Myocyte (in vitro differentiated cells): Measurements from ENCODE around the gene PHAX. TPM values are rescaled to one million over a fixed set of nuclear protein-coding genes. Genes with fewer than 3 reads are reported as not detected.
"Not testable (repeated sequence)": the region's sequence is repeated elsewhere in the genome, so short reads cannot be mapped to it uniquely, and the experiment has no call there.

Experiments
- DNase-seq: peaks from one replicate; pipeline ENCODE4 v3.0.0-alpha.2; 2012; ENCODE audit warnings: low read depth
- total RNA-seq: library from RNA; depleted of rRNA; stranded (reverse); fragments of >200 nt; gene quantifications from 2 replicates; pipeline ENCODE4 v1.2.3, GENCODE V29; 2014

Gene PHAX
- total RNA-seq, 1 donor from 2014 or later, result 40.5 TPM

GRCh38 chr5:126603402-126603991 lies 2.8 kb downstream of the PHAX start:
- DNase-seq, result peak; percentile 15

DNA sequence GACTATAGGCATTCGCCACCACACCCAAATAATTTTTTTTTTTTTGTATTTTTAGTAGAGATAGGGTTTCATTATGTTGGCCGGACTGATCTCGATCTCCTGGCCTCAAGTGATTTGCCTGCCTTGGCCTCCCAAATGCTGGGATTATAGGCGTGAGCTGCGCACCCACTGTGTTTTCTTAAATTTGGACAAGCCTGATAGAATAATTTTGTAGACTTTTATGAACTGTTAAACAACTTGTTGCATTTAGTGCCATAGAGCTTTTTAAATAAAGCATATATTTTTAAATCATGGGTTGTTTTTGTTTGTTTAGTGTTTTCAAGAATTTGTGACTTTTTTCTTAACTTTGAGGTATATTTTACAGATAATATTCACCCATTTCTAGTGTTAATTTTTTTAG lies 4.8 kb downstream of the PHAX start:
- no peak for DNase-seq

DNA sequence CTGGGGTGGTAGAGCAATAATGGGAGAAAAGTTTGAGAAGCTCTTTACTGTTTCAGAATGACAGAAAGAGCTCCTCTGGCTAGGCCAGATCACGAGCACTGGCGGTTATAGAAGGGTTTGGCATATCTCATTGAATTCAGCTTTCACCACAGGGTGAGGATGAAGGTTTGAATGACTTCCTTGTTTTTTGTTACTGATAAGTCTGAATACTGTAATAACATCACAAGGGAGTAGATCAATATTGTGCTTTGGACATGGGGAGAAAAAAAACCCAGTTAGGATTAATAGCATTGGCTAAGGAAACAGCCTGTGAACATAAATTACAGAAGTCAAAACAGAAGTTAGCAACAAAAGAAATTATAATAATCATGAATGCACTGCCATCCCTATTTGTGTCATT lies 9.4 kb downstream of the PHAX start:
- DNase-seq, result no peak

GRCh38 chr5:126610616-126611015 lies 9.9 kb downstream of the PHAX start:
- DNase-seq, result no peak

- DNase-seq, result no peak
These were observed 13.3 kb downstream of the PHAX start for GRCh38 chr5:126613941-126614592.

DNA sequence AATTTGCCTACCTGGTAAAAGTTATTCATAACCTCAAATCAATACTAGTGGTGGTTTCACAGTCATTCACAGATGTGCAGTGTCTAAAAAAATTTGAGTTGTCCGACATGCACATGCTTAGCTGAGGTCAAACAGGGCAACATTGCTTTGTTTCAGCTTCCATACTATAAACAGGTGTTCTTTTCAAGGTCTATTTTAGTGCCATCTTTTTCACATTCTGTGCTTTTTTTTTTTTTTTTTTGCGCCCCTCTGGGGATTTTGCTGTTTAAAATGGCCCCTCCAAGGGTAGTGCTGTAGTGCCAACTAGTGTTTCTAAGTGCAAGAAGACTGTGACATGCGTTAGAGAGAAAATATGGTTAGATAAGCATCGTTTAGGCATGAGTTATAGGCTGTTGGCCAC lies 14.5 kb downstream of the PHAX start:
- DNase-seq, result peak; percentile 13

- not testable (repeated sequence) for DNase-seq
These were observed 16.9 kb downstream of the PHAX start for GRCh38 chr5:126617603-126618002.

DNA sequence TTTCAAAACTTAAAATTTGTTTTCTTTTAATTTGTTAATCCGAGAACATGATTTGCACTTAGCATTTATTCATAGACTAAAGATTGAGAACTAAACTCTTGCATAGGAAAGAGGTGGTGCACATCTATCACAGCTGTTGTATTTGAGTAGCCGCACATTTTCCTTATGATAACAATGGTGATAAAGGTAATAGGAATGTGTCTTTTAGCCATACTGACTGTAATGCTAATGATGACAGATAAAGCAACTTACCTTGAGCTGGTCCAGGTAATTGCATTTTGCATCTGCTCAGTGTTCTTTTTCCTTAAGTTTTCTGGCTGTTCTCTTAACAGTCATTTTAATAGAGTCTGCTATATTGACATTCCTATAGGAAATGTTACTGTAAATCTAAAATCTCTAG lies 19.0 kb downstream of the PHAX start:
- no peak for DNase-seq

DNA sequence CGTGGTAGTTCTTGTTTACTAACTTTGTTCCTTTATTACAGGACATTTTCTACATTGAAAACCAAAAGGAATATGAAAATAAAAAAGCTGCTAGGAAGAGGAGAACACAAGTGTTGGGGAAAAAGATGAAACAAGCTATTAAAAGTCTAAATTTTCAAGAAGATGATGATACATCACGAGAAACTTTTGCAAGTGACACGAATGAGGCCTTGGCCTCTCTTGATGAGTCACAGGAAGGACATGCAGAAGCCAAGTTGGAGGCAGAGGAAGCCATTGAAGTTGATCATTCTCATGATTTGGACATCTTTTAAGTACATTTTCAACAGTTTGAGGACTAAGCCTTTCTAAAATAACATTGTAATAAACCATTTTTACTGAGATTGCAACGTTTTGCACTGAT lies 23.8 kb downstream of the PHAX start:
- peak; percentile 77 for DNase-seq

DNA sequence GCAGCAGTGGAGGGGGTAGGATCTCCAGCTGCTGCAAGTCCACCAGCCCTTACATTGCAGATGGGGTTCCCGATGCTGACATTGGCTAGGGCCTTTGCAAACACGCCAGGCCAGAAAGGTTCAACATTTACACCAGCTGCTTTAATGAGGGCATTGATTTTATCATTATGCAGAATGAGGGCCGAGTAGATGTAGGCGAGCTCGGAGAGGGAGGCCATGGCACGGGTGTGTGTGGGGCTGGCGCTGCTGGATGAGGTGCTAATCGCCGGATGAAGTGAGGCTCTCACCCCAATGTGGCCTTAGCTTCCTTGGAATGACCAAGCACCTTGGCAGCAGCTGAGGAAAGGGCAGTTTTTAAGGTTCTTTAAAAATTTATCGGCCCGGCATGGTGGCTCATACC lies 27.4 kb downstream of the PHAX start:
- DNase-seq, result no peak

- no peak for DNase-seq
These were observed 31.2 kb downstream of the PHAX start for GRCh38 chr5:126631920-126632319.

GRCh38 chr5:126633552-126633951 lies 32.8 kb downstream of the PHAX start:
- no peak for DNase-seq

GRCh38 chr5:126635585-126635984 lies 34.8 kb downstream of the PHAX start:
- no peak for DNase-seq

DNA sequence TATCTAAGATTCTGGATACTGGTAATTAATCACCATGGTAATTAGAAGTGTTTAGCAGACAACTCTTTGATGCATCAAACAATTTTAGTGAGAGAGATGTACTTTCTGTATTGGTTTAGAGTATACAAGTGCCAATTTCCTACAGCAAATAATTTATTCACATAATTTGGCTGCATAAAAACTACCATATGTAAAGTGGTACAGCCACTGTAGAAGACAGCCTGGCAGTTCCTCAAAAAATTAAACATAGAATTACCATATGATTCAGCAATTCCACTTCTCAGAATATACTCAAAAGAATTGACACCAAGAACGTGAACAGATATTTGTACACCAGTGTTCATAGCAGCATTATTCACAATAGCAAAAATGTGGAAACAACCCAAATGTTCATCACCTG lies 36.2 kb downstream of the PHAX start:
- DNase-seq, result no peak

DNA sequence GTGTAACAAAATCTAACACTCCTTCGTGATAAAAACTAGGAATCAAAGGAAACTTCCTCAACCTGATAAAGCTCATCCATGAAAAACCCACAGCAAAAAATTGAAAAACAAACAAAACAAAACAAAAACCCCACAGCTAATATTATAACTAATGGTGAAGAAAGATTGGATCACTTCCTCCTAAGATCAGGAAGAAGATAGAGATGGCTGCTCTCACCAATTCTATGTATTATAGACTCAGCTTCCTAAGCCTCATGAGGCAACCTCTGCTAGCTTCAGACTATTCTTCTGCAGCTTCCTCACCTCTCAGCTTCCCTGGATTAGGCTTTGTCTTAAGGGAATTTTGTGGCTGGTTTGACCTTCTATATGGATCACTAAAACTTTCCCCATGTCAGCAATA lies 40.1 kb downstream of the PHAX start:
- DNase-seq, result no peak

GRCh38 chr5:126641387-126641786 lies 40.6 kb downstream of the PHAX start:
- DNase-seq, result no peak

GRCh38 chr5:126645132-126645531 lies 44.4 kb downstream of the PHAX start:
- no peak for DNase-seq

GRCh38 chr5:126647071-126647470 lies 46.3 kb downstream of the PHAX start:
- no peak for DNase-seq

DNA sequence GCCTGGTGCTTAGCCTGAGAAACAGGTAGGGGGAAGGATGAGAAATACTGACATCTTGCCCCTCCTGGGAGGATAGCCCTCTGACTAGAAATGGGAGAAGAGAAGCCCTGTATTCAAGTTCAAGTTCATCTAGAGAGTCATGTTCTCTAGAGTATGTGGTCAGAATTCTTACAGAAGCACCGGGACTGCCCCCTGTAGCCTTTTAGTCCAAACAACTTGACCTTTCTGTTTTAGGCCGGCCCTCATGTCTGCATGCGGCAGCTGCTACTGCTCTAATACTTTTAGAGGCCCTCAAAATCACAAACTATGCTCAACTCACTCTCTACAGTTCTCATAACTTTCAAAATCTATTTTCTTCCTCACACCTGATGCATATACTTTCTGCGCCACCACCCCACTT lies 47.7 kb downstream of the PHAX start:
- DNase-seq, result no peak

- not testable (repeated sequence) for DNase-seq
These were observed 48.3 kb downstream of the PHAX start for GRCh38 chr5:126649057-126649456.

GRCh38 chr5:126649709-126650108 lies 49.0 kb downstream of the PHAX start:
- DNase-seq, result not testable (repeated sequence)

GRCh38 chr5:126650463-126650862 lies 49.7 kb downstream of the PHAX start:
- no peak for DNase-seq

DNA sequence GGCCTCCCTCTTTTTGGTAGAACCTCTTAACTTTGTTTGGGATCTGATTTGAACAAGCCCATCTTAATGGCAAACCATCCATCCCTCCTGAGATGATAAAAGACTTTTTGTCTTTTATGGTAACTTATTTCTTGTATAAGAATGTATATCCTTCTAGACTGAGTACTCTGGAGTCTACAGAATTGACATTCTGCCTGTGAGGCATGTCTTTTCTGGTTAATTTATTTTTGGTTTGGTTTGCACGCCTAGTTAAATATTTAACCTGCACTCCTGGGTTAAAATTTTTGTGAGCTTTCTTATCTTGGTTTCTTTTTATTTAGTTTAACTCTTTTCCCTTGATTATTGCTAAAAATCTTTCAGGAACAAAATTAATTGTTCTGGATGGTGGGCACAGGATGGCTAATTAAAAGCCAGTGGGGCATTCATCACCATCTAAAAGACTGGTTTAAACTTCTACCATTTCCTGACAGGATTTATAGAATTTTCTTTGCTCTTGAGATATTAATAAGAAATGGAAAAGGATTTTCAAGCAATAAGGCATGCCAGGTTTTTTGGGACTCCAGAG lies 50.3 kb downstream of the PHAX start:
- DNase-seq, result no peak
